ENCODE data around the gene ANKRD6.

Gene ANKRD6

GRCh38 chr6:89414215-89414614 is 18.7 kb upstream of the ANKRD6 start:
- no peak for DNase-seq

DNA sequence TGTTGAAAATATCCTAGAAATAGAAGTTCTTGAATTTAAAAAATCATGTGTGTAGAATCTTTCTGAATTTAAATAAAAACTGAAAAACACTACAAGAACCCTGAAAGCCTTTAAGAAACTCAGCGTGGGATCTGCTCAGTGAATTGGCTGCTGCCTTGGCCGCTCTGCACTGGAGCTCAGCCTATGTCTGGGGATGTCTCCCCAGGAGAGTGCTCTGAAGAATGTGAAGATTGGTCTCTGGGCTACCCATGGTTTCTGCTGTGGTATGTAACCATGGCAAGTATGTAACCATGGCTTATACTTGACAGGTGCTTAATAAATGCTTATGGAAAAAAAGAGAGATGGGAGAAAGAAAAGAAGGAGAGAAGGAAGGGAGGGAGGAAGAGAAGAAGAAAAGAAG is 17.8 kb upstream of the ANKRD6 start:
- no peak for DNase-seq

GRCh38 chr6:89416796-89417195 is 16.2 kb upstream of the ANKRD6 start:
- DNase-seq: no peak

- no peak for DNase-seq
Observed at GRCh38 chr6:89430201-89430962, 2.6 kb upstream of the ANKRD6 start.

DNA sequence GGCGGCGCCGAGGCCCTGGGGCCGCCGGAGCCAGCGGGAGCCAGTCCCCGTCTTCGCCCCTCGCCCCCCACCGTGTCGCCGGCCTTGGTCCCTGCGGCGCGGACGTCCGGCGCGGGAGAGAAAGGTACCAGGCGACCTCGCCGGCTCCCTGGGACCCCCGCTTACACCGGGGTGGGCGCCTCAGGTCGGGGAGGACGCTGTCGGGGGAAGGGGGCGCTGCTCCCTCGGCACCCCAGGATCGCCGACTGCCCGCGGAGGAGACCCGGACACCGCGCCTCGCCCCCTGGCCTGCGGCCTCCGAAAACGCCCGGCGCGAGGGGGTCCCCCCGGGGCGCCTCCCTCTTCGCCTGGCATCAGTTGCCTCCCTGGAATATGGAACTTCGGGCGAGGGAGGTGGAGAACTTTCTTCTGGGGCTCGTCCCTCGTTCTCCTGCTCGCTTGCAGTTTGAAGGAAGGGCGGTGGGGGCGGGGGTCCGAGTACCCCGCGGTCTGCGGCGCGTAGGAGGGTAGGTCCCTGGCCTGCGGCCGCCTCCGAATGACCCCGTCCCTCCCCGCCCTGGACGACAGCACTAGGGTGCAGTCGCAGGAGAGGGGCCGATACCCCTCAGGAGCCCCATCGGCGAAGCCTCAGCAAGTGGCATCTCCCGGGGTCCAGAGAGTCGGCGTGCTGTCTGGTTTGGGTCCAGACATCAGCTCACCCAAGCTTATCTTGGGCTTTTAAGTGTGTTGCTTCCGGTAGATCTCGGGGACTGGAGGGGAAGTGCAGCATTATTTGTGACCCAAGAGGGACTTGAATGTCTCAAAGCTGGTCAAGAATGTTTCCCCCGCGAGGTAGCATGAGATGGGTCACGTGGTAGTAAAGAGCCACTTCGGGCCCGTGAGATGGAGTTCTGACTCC is 549 bp downstream of the ANKRD6 start:
- DNase-seq: no peak

- no peak for DNase-seq
Observed at GRCh38 chr6:89434150-89434499, 1.2 kb downstream of the ANKRD6 start.

DNA sequence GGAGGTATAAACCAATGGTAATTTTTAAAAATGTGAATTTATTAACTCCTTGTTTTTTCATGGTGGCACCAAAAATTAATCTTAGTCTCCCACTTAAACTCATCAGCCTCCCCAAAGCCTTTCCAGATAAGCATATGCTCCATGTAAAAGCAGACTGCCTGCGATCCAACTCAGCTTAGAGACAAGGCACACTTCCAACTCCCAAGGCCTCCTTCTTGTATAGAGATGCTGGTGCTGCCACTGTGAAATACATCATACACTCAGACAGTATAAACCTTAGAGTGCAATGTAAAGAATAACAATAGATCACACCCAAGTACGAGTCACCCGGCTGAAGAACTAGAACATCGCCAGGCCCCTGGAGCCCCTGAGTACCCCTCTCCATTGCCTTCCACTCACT is 2.0 kb downstream of the ANKRD6 start:
- DNase-seq: no peak

GRCh38 chr6:89436226-89436625 is 3.3 kb downstream of the ANKRD6 start:
- DNase-seq: no peak

- no peak for DNase-seq
Observed at GRCh38 chr6:89438248-89438647, 5.3 kb downstream of the ANKRD6 start.

GRCh38 chr6:89439014-89439413 is 6.1 kb downstream of the ANKRD6 start:
- DNase-seq: no peak

- no peak for DNase-seq
Observed at GRCh38 chr6:89440200-89440599, 7.2 kb downstream of the ANKRD6 start.

DNA sequence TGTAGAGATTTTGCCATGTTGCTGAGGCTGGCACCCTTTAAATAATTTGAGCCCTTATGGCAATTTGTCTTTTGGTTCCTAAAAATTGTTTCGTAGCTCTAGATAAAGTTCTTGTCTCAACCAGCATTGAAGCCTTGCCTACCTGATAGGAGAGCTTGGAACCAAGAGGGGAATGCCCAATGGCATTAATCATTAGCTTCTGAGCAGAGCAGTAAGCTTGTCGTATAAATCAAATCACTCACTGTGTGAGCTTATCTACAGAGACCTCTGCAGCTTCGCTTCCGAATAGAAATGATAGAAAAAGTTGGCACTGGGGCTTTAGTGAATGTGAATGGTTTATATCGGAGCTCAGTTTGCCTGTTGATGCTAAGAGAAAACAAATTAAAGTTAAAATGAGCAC is 10.7 kb downstream of the ANKRD6 start:
- no peak for DNase-seq

- DNase-seq: no peak
Observed at GRCh38 chr6:89449193-89449592, 16.2 kb downstream of the ANKRD6 start.

DNA sequence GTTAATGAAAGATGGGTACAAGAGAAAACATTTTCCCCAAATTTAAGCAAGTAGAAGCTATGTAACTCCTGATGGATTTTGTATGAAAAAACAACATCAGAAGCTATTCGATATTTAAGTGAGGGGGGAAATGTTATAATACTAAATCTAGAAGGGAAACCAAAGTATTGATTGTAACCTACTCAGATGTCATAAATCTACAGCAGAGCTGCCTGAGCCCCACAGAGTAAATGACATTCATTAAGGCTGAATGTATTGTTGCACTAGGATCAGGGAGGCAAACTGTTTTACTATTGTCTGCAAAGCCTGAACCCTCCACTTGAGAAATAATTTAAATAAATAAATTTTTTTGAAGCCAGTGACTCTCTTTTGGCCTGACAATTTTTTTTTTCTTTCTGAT is 19.3 kb downstream of the ANKRD6 start:
- DNase-seq: no peak

- DNase-seq: no peak
Observed at GRCh38 chr6:89454300-89454699, 21.3 kb downstream of the ANKRD6 start.

- DNase-seq: no peak
Observed at GRCh38 chr6:89458704-89459103, 25.8 kb downstream of the ANKRD6 start.

GRCh38 chr6:89459501-89459900 is 26.5 kb downstream of the ANKRD6 start:
- no peak for DNase-seq

- DNase-seq: no peak
Observed at GRCh38 chr6:89460713-89461112, 27.8 kb downstream of the ANKRD6 start.

GRCh38 chr6:89462503-89462902 is 29.6 kb downstream of the ANKRD6 start:
- no peak for DNase-seq

DNA sequence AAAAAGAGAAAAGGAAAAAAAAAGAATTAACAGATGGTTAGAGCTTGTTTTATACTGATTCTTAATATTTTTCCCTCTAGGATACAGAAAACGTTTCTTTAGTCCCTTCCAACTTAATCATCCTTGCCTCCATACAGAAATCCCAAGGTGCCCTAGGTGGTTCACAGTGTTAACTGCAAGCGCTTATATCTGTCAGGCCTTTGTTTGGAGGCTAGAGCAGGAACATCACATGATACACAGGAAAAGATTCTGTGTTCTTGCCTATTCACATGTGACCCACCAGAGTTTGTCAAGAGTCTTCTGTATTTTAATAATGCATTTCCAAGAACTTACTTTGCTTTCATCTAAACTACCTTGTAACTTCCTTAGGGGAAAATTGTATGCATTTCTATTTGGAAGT is 31.3 kb downstream of the ANKRD6 start:
- DNase-seq: no peak

GRCh38 chr6:89467437-89467836 is 34.5 kb downstream of the ANKRD6 start:
- DNase-seq: no peak

- DNase-seq: no peak
Observed at GRCh38 chr6:89468998-89469397, 36.0 kb downstream of the ANKRD6 start.

DNA sequence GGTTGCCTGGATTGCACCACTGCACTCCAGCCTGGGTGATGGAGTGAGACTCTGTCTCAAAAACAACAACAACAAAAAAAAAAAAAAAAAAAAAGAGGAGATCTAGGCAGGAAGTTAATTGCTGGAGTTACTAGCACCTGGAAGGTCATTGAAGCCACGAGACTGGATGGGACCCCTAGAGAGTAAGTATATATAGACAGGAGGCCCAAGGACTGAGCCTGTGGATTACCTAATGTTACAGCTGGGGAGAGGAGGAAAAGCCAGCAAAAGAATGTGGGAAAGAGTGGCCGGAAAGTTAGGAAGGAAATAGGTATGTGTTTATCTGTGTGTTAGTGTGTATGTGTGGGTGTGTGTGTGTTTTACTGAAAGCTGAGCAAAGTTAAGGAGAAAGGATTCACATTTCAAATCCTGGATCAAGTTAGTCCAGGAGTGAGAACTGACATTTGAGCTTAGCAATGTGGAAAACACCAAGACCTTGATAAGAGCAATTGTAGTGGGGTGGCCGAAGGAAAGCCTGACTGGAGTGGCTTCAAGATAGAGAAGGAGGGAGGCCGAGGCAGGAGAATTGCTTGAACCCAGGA is 38.4 kb downstream of the ANKRD6 start:
- no peak for DNase-seq

DNA sequence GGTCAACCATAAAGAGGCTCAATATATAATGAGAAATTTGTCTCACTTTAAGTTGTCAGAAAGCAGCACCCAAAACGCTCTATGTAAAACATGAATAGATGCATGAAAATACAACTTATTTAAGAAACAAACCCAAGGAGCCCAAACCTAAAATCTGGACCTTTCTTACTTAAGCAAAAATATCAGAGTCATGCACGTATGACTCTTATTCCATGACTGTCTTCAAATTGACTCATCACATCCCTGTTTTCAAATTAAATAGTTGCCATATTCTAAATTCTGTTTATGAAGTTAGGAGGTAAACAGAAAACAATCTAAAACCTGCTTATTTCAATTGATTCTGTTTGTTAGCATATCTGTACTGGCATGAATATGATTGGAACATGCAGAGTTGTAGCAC is 42.1 kb downstream of the ANKRD6 start:
- DNase-seq: no peak

Measured in NCI-H2081 treated with DMSO at 0.1 percent for 48 hours (cell line).